A673 (cell line): ENCODE results near the gene PGA3. TPM values are rescaled to one million over a fixed set of nuclear protein-coding genes. Genes with fewer than 3 reads are reported as not detected.

Experiments
- BruUV-seq: library from RNA; stranded (reverse); fragments of 400-500 nt; replicated peaks from 2 replicates; lab custom pipeline; 2021; lab: Mats Ljungman, UMichigan
- CTCF ChIA-PET: fragments of 300-600 bp; sonication (Branson Sonifier 250); formaldehyde crosslinking; loops from one replicate; lab custom pipeline; 2022; ENCODE audit warnings: antibody characterized with exemption; lab: Charles Lee
- POLR2A ChIA-PET: fragments of 300-600 bp; sonication (Branson Sonifier 250); formaldehyde crosslinking; loops from one replicate; lab custom pipeline; 2022; ENCODE audit warnings: antibody characterized with exemption; ENCODE audit not compliant: low non-redundant PET; lab: Charles Lee
- DNase-seq: peaks from one replicate; pipeline ENCODE4 v3.0.0-alpha.2; 2015; ENCODE audit warnings: low spot score
- H3K27ac ChIP-seq: fragments of 200-600 bp; sonication (generic); 2 replicates; pipeline ENCODE4 v1.5.1; 2016; ENCODE audit warnings: mixed run types, low read depth, mild to moderate bottlenecking, mixed read lengths, antibody characterized with exemption, low read length; ENCODE audit not compliant: poor library complexity, severe bottlenecking
- H3K27me3 ChIP-seq: fragments of 200-600 bp; sonication (generic); replicated peaks from 2 replicates; pipeline ENCODE4 v1.6.1; 2017; ENCODE audit warnings: mixed run types, low read depth, mild to moderate bottlenecking, mixed read lengths, antibody characterized with exemption, low read length; ENCODE audit not compliant: insufficient read depth, poor library complexity
- H3K36me3 ChIP-seq: fragments of 200-600 bp; sonication (generic); 2 replicates; pipeline ENCODE4 v1.6.1; 2016; ENCODE audit warnings: mixed run types, mild to moderate bottlenecking, mixed read lengths, antibody characterized with exemption, low read length; ENCODE audit not compliant: insufficient read depth, poor library complexity, severe bottlenecking
- H3K4me1 ChIP-seq: fragments of 200-600 bp; sonication (generic); 2 replicates; pipeline ENCODE4 v1.6.1; 2017; ENCODE audit warnings: mixed run types, mild to moderate bottlenecking, mixed read lengths, antibody characterized with exemption, low read length; ENCODE audit not compliant: insufficient read depth, poor library complexity, severe bottlenecking
- H3K4me3 ChIP-seq: fragments of 200-600 bp; sonication (generic); 2 replicates; pipeline ENCODE4 v1.5.1; 2016; ENCODE audit warnings: low read depth, mixed run types, mild to moderate bottlenecking, mixed read lengths, low read length; ENCODE audit not compliant: poor library complexity, severe bottlenecking
- H3K9me3 ChIP-seq: fragments of 200-600 bp; sonication (generic); 2 replicates; pipeline ENCODE4 v1.6.1; 2016; ENCODE audit warnings: mixed run types, low read depth, mild to moderate bottlenecking, mixed read lengths, antibody characterized with exemption, low read length; ENCODE audit not compliant: poor library complexity, severe bottlenecking
- EZH2 ChIP-seq: fragments of 200-600 bp; sonication (generic); IDR thresholded peaks from 2 replicates; pipeline ENCODE4 v1.6.1; 2017; ENCODE audit warnings: borderline replicate concordance, low read depth, mild to moderate bottlenecking, mixed read lengths, antibody characterized with exemption, low read length; ENCODE audit not compliant: poor library complexity, severe bottlenecking
- intact Hi-C: fragments of 100-400 bp; cut with micrococcal nuclease; formaldehyde crosslinking; loops from one replicate; pipeline ENCODE4 v1.10.0; 2022; ENCODE audit not compliant: unreplicated experiment
- total RNA-seq: library from RNA; stranded (reverse); gene quantifications from 2 replicates; pipeline ENCODE4 v1.2.3, GENCODE V29; 2021
- TF ChIP-seq, protein P1 (sequence below): fragments of 300-800, 200-600 bp; sonication (generic); conservative IDR thresholded peaks from 2 replicates; pipeline ENCODE4 v1.5.1; 2017; ENCODE audit warnings: low read depth, mild to moderate bottlenecking, antibody characterized with exemption, low read length, moderate library complexity, mixed read lengths

Gene PGA3
- total RNA-seq, 1 experiment from 2014 or later = not detected

DNA sequence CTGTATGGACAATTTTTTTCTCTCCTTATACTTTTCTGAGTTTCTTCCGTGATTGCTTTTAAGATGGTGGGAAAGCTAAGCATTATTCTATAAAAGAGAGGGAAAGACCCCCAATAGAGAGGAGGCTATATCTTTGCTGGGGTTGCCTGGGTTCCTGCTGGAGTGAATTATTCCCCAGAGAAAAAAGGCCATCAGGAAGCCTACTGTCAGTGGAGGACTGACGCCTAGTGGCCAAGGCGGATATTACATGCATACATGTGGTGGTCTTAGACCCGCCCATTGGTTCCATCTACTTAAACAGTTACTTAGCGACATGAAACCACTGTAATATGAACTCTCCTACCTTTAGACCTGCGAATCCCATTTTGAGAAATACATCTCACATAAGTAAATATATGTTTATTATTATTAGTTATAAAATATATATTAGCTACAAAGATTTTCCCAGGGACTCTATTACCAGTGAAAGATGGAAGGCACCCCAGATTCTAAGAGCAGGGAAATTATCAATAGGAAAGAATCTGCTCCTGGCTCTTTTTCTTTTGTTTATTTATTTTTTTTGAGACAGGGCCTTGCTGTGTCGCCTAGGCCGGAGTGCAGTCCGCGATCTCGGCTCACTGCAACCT is 15.7 kb upstream of the PGA3 start:
- no peak overlapping the region for H3K27ac ChIP-seq
- ChIA-PET CTCF (interaction anchor here (1.3 kb wide), 1 partner anchor 357 kb away, joined by 3 read pairs; no protein-coding TSS in a partner anchor), POLR2A (no interaction called here)
- no peaks in the 10 kb centered on the region for H3K4me1 ChIP-seq
- no peaks in the 10 kb centered on the region for H3K9me3 ChIP-seq
- BruUV-seq = no TSS peak
- TF ChIP-seq, protein P1, sequence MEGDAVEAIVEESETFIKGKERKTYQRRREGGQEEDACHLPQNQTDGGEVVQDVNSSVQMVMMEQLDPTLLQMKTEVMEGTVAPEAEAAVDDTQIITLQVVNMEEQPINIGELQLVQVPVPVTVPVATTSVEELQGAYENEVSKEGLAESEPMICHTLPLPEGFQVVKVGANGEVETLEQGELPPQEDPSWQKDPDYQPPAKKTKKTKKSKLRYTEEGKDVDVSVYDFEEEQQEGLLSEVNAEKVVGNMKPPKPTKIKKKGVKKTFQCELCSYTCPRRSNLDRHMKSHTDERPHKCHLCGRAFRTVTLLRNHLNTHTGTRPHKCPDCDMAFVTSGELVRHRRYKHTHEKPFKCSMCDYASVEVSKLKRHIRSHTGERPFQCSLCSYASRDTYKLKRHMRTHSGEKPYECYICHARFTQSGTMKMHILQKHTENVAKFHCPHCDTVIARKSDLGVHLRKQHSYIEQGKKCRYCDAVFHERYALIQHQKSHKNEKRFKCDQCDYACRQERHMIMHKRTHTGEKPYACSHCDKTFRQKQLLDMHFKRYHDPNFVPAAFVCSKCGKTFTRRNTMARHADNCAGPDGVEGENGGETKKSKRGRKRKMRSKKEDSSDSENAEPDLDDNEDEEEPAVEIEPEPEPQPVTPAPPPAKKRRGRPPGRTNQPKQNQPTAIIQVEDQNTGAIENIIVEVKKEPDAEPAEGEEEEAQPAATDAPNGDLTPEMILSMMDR = peak; percentile 95
- TF ChIP-seq EZH2 = no peak
- DNase-seq = peak; percentile 91
- H3K27me3 ChIP-seq = no peaks in the 10 kb centered on the region
- H3K36me3 ChIP-seq = no peaks in the 10 kb centered on the region
- H3K4me3 ChIP-seq = no peak overlapping the region
- intact Hi-C loops = loop anchor here (1.0 to 5.0 kb wide), 3 partner anchors 200 to 355 kb away; no protein-coding TSS in a partner anchor

DNA sequence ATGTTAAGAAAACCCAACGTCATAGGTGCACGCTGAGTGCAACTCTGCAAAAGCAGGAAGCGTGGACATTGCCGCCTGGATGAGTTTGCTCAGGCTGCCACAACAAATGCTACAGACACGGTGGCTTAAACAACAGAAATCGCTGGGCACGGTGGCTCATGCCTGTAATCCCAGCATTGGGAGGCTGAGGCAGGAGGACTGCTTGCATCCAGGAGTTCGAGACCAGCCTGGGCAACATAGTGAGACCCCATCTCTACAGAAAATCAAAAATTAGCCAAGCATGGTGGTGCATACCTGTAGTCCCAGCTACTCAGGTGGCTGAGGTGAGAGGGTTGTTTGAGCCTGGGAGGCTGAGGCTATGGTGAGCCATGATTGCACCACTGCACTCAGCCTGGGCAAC is 13.4 kb upstream of the PGA3 start:
- BruUV-seq = no TSS peak
- no peak overlapping the region for H3K27ac ChIP-seq
- TF ChIP-seq, protein P1 = no peak
- TF ChIP-seq EZH2 = no peak
- ChIA-PET CTCF (no interaction called here), POLR2A (no interaction called here)
- DNase-seq = no peak
- H3K9me3 ChIP-seq = no peaks in the 10 kb centered on the region
- H3K36me3 ChIP-seq = no peaks in the 10 kb centered on the region
- no peak overlapping the region for H3K4me3 ChIP-seq
- intact Hi-C loops = loop anchor here (5.0 kb wide), 2 partner anchors 197 to 358 kb away; no protein-coding TSS in a partner anchor
- H3K27me3 ChIP-seq = peaks cover 10% of the 10 kb centered on the region
- H3K4me1 ChIP-seq = no peaks in the 10 kb centered on the region

DNA sequence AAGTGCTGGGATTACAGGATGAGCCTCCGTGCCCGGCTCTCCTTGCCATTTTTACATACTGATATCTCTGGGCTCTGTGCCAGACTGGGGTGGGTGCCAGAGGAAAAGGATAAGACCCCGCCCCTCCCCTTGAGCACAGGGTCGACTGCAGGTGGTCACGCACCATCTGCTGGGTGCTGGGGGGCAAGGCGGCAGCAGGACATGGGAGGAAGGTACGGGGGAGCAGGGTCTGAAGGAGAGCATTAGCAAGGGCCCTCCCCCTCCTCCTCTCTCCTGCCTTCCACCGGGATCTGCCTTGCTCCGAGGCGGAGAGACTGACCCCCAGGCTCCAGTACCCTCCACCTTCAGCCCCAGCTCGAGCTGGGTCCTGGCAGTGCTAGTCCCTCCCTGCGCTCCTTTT is 9.7 kb upstream of the PGA3 start:
- H3K4me1 ChIP-seq = no peaks in the 10 kb centered on the region
- H3K27me3 ChIP-seq = peaks cover 13% of the 10 kb centered on the region
- BruUV-seq = no TSS peak
- H3K36me3 ChIP-seq = no peaks in the 10 kb centered on the region
- no peak for TF ChIP-seq EZH2
- TF ChIP-seq, protein P1 = no peak
- POLR2A ChIA-PET = no interaction called here
- no peak overlapping the region for H3K27ac ChIP-seq
- CTCF ChIA-PET = no interaction called here
- H3K9me3 ChIP-seq = no peaks in the 10 kb centered on the region
- intact Hi-C loops = no loop called here
- no peak overlapping the region for H3K4me3 ChIP-seq
- DNase-seq = no peak
